ENCODE data around the gene DNMT3A.

Gene DNMT3A

DNA sequence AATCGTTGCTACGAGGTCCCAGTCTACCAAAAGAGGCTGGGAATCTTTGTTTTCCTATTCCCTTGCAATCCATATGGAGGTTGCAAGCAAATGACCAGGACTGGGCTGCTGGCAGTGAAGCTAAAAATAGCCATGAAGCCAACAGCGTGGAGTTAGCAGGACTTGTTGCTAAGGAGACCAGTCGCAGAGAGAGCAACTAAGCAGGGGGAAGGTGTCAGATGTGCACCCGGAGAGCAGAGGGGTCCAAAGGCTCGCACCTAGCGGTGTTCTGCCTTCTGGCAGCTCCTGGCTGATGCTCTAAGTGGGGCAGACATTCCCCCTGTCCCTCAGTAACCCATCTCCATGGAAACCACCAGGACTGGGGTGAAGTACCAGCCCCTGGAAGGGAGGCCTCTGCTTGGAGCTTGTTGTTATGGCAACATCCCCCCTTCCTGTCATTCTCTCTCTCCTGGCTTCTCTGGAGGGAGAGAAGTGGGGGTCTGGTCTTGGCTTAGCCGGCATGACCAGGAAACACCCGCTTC lies 84.6 kb downstream of the DNMT3A start:
- DNase-seq (ENCODE audit: low read depth): no peak

DNA sequence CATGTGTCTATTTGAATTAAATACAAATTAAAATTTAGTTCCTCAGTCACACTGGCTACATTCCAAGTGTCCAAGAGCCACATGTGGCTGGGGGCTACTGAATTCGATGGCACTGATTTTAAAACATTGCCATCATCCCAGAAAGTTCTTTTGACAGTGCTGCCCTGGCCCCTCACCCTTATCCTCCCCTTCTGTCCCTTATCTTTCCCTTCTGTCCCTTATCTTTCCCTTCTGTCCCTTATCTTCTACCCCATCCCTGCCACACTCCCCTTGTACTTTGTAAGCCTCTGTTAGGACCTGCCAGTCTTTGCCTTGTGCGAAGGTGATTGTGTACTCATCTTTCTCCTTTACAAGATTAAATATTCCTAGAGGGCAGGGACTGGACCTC lies 85.2 kb downstream of the DNMT3A start:
- no peak for DNase-seq (ENCODE audit: low read depth)

DNA sequence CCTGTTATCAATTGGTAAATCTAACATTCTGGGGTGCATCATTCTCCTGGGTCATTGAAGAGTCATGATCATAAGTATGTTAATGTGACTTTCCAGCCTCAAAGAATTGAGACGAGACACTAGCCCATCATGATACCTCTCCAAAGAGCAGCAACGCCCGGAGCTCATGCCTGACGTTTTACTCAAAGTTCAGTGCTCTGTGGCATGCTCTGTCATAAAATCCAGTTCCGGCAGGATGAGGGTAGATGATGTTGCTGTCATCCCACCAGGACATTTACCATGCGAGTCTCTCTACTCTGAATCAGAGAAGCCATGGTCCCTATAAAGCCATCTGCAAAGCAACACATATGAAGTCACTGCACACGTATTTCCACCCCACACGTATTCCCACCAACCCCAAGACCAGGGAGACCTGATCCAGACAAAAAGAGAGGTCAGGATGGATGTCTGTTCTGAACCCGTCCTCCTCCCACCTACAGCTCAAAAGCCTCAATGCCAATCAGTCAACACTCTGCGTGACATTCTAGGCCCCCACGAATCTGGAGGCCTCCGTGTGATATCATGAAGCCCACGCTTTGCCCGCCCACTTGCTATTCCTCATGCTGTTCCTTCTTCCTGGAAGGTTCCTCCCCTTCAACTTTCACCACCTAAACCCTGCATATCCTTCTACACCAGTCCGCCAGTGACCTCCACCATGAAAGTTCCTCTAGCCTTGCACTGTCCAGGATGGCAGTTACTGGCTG lies 85.8 kb downstream of the DNMT3A start:
- no peak for DNase-seq (ENCODE audit: low read depth)

DNA sequence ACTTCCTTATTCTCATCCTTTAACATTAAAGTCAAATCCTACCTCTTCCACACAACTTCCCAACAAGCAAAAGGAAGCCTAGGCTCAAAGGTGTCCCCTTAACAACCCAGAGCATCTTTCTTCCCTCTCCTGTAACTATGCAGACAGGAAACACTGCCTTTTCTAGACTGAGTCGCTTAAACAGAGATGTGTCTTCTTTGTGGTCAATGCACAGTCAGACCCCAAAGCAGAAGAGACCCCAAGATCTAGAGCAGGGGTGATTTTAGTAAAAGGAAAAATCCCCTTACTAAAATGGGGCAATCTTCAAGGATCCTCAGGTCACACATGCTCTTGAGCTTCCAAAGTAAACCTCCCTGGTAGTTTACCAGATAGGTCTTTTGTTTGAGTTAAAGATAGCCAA lies 86.8 kb downstream of the DNMT3A start:
- no peak for DNase-seq (ENCODE audit: low read depth)

DNA sequence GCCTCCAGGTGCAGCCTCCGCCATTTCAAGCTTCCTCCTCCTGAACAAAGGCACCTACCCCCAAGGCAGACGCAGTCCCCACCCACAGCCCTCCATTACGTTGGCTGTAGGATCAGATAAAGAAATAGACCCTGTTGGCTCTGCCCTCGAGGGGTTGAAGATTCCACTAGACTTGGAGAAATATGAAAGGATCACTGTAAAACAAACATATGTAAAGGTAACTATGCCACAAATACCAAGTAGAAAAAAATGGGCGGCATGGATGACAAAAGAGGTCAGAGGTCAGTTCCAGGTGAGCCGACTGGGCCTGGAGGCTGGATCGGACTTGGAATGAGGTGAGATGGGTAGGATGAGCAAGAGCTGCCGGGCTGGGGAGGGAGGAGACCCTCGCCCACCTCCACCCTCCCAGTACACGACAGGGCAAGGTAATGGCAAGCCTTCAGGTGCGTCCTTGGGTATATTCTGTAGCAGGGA lies 88.5 kb downstream of the DNMT3A start:
- DNase-seq (ENCODE audit: low read depth): no peak

DNA sequence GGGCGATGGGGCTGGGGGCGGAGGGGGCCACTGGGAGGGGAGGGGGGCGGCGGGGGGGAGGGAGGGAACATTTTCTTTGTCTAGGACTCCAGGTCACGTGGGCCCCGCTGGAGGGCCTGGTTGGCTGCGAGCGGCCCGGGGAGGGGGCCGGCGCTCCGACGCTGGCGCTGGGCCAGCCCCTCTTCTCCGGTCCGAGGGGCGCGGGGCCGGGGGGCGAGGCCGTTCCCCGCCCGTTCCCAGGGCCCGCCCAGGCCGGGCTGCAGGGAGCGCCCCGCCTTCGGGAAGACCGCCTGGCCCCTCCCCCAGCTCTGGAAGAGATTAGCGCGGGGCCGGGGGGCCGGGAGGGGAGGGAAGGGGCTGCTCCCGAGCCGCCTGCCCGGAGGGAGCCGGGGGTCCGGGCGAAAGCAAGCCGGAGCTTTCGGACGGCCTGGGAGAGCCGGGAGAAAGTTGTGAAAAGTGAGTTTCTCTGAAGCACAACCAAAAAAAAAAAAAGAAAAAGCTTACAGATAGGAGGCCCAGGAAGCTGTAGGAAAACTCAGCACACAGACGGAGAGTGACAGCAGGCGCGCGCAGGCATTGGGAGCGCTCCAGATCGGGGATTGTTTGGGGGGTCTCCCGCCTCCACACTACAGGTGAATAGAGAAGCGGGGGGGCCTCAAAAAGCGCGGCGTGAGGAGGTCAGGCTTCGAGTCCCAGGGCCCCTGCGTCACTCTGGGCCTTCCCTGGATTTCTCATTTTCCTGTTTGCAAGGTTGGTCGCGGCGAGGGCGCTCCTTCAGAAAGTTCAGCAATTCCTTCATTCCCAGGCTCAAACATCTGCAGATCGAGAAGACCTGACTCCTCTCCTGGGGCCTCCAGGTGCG lies 89.2 kb downstream of the DNMT3A start:
- DNase-seq (ENCODE audit: low read depth): peak; percentile 37

DNA sequence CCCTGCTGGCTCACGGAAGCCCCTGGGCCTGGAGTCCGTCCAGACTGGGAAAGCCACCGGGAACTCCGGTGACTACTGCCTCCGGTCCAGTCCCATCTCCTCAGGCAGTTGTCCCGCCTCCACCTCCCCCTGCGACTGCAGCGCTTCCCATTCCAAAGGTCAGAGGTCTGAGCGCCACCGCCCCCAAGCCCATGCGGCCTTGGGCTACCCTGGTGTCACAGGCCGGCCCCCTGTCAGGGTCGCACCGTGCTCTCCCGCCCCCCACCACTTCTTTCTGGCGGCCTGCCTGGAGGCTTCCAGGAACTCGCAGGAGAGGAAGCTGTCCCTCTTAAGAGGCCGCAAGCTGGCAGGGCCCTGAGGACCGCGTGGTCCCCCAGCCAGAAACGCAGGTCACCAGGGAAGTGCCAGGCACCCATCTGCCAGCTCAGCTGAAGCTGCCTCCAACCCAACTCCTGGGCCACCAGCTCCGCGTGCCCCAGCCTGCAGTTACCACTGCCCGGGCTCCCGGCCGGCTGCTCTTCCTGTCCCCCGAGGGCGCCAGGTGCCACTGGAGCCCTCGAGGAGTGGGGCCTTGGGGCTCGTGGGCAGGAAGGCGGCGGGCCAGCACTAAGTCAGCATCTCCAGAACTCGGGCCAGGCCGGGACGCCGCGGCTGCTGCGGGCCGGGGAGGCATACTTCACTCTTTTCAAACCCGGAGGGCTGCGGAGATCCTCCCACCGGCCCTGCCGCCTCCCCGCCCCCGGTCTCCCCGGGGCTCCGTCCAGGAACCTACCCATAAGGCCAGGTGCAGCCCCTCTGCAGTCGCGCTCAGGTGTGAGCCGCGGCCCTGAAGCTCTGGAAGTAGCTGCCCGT lies 90.1 kb downstream of the DNMT3A start:
- DNase-seq (ENCODE audit: low read depth): peak; percentile 22

DNA sequence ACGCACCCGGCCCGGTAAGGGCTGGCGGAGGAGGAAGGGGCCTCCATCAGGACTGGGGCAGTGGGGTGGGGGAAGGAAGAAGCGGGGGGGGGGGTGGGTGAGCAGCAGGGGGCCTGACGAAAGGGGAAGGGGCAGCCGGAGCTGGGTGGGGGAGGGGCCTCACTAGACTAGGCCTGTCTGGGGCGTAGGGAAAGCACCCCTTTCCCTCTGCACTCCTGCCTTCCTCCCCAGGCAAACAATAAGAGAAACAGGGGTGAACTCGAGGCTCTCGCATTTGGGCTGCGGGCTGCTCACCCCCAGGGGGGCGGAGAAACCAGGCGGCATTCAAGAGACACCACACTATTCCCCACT lies 90.7 kb downstream of the DNMT3A start:
- no peak for DNase-seq (ENCODE audit: low read depth)

DNA sequence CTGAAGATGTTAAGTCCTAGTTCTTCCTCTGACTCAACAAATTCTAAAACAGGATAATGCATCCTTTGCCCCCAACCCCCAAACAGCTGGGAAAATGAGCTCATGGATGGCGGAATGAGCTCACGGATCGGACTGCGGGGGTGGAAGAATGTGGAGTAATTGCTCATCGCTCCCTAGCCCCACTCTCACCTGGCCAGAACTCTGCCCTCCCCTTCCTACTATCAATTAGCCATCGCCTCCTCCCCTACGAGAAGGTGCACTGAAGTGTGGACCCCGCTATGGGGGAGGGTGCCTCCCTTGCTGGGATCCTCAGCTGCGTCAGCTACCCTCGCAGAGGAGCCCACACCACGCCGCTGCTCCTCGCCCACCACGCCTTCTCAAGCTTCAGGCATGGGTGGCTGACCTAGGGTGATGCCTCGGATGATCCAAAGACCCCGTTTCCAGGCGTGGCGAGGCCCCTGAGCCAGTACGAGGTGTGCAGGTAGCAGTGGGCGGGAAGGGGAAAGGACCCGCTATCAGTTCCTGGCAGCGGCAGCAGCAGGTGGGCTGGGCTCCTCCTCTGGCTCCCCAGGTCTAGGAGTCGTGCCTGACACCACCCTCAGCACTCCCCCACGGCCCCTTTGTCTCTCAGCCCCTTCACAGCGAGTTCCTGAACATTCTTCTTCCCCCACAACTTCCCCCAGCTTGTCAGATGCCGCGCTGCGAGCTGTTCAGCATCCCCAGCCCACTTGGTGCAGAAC lies 91.2 kb downstream of the DNMT3A start:
- DNase-seq (ENCODE audit: low read depth): no peak

DNA sequence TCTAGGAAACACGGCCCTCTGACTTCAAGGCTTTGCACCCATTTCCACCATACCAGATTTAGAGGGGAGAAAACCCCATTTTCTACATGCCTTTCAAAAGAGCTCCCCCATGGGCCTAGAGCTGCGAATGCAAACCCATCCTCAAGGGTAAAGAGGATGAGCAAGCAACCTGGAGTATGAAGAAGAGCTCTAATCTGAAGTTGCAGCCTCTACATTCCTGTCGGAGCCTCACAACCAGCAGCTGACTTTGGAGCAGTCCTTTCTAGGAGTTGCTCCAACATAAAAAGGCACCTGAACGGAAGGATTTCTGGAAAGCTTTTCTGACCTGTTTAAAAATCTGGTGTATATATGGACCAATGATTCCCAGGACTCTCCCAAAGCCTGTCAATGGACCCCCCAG lies 91.9 kb downstream of the DNMT3A start:
- DNase-seq (ENCODE audit: low read depth): no peak

DNA sequence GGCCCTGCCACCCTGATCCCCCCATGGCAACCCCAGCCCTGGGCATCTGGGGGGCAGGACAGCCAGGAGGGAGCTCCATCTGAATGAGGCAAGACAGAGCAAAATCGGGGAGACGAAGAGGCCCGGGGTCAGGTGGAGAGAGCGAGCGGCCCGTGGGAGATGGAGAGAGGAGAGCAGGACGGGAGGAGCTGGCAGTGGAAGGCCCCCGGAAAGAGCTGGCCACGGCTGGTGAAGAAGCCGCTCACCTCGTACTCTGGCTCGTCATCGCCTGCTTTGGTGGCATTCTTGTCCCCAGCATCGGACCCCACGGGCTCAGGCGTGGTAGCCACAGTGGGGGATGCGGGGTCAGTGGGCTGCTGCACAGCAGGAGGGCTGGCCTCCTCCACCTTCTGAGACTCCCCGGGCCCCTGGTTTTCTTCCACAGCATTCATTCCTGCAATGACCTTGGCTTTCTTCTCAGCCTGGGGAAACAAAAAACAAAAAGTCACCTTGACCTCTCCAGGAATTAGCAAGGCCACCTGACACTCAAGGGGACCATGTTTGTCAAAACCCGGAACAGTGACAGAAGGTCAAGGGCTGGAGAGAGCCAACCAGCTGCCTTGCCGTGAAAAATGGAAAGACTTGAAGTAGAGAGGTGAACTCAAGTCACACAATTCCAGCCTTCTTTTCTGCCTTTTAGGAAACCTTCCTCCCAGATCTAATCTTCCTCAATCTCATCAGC lies 93.8 kb downstream of the DNMT3A start:
- no peak for DNase-seq (ENCODE audit: low read depth)

DNA sequence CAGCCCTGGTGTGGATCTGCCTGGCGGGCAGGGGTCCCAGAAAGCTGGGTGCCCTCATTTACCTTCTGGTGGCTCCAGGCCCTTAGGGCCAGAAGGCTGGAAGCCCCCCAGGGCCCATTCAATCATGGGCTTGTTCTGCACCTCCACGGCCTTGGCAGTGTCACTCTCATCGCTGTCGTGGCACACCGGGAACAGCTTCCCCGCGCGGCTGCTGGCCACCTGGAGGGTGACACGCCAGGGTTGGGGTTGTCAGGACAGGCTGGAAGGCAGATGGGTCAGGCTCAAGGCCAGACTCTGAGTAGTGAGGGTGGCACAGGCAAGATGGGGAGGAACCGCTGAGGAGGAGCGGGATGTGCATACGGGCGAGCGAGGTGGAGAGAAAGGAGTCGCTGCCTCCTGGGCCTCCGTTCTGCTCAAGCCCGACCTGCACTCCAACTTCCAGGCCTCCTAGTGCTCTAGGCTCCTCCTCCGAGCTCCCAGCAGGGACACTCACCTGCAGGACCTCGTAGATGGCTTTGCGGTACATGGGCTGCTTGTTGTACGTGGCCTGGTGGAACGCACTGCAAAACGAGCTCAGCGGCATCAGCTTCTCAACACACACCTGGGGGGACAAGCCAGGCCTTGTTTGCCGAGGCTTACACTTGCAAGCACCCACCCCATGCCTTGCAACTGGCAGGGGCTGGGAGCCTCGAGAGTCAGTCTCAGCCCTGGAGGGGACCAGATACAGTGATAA lies 95.0 kb downstream of the DNMT3A start:
- no peak for DNase-seq (ENCODE audit: low read depth)

DNA sequence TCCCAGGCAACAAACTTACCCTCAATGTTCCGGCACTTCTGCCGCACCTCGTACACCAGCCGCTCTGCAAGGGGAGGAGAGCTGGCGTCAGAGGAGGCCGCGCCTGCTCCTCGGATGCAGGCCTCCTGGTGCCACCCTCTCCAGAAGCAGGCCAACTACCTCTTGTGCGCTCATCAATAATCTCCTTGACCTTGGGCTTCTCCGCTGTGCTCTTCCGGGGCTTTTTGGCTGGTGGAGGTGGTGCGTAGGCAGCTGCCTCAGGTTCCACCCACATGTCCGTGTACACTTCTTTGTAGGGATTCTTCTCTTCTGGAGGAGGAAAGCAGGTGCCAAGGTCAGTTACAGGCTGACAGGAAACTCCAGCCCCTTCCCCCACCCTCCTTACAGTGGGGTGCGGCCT lies 95.7 kb downstream of the DNMT3A start:
- DNase-seq (ENCODE audit: low read depth): no peak

DNA sequence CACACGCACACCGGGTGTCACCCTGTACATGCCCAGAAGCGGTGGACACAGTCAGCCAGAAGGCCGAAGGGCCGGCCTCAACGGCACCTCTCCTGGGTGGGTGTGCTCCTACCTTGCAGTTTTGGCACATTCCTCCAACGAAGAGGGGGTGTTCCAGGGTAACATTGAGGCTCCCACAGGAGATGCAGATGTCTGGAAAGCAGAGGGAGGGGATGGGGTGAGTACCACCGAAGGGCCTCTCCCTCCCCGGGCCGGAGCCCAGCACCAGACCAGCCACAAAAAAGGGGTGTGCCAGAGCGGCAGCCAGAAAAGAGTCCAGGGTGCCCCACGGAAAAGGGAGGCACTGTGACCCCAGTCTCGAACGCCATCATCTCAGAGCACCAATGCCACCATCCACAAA lies 96.6 kb downstream of the DNMT3A start:
- no peak for DNase-seq (ENCODE audit: low read depth)

DNA sequence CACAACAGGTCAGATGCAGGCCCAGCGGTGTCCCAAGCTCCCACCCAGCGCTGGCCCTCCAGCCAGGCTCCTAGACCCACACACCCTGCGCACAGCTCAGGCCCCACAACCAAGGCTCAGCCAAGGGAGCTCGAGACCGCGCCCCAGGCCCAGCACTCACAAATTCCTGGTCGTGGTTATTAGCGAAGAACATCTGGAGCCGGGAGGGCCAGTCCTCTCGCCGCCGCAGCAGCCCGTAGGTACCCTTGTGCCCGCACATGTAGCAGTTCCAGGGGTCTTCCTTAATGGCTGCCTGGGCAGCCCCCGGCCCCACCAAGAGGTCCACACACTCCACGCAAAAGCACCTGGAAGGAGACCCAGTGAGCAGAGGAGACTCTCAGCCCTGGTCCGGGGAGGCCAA lies 97.7 kb downstream of the DNMT3A start:
- no peak for DNase-seq (ENCODE audit: low read depth)

DNA sequence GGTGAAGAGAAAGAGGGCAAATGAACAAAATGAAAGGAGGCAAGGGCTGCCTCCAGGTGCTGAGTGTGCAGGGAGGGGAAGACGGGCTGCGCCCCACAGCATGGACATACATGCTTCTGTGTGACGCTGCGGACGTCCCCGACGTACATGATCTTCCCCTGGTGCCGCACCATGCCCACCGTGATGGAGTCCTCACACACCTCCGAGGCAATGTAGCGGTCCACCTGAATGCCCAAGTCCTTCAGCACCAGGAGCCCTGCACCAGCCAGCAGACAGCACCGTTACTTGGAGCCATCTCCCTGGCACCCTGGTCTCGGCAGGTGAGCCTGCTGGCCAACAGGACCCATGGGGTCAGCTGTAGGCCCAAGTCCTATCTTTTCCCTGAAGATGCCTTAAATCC lies 100.3 kb downstream of the DNMT3A start:
- DNase-seq (ENCODE audit: low read depth): no peak

DNA sequence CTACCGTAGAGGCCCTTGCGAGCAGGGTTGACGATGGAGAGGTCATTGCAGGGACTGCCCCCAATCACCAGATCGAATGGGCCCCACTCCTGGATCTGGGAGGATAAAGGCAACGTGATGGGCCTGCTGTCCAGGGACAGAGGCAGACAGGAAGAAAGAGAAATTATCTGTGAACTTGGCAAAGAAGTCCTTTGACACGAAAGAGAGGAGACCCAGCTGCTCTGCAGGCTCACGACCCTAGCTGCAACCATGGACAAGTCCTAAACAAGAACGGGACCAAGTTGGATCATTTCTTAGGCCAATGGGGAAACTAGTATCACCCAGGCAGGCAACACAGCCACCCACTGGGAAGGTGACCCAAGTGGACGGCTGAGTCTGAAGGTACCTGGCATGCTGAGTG lies 101.1 kb downstream of the DNMT3A start:
- no peak for DNase-seq (ENCODE audit: low read depth)

DNA sequence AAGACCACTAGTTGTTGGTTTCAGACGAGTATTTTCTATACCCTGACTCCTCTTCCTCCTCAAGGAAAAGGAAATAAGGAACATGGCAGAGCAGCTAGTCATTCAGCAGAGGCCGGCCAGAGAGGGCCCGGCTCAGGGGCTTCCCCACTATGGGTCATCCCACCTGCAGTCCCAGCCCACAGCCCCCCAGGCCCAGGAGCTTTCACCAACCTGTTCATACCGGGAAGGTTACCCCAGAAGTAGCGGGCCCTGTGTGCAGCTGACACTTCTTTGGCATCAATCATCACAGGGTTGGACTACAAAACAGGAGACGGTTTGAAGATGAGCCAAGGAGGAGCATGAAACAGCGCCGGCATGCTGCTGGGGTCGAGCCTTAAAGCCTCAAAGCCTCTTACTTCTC lies 102.8 kb downstream of the DNMT3A start:
- no peak for DNase-seq (ENCODE audit: low read depth)

DNA sequence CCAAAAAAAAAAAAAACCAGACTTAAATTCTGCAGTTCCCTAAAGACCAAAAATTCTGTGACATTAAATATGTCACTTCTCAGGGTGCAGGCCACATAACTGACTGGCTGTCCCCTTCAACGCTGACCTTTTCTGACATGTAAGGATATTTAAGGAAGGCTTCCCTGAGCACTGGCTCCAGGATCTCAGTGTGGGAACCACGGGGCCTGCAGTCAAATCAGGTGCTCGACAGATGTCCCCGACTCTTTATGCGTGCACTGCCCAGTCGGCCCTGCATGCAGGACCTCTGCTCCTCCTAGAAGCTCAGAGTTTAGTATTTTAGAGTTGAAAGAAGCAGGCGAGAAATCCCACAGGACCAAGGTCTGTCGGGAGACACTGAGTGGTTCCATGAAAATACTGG lies 104.0 kb downstream of the DNMT3A start:
- DNase-seq (ENCODE audit: low read depth): no peak

DNA sequence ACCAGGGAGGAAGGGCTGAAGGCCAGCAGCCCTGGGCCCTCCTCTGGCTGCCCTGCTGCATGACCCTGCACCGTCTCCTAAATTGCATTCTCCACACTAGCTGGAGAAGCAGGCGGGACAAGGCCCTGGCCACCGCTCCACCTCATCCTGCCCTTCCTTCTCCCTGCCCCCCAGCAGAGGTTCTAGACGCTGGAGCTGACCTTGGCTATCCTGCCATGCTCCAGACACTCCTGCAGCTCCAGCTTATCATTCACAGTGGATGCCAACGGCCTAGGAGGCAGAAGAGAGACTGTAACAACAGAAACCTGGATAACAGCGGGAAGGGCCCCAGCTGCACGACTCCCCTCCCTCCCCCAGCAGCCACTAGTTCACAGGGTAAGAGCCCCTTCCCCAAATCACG lies 105.0 kb downstream of the DNMT3A start:
- DNase-seq (ENCODE audit: low read depth): no peak
